ENCODE measurements around the gene LAMA3. TPM values are rescaled to one million over a fixed set of nuclear protein-coding genes. Genes with fewer than 3 reads are reported as not detected.

The LAMA3 gene
- total and polyA plus RNA-seq, 10 of the 15 experiments (the other 5 are each of a cell fraction or from before 2014, with no cell fraction given) = 0.37 to 6.5 (median 5.4) TPM

DNA sequence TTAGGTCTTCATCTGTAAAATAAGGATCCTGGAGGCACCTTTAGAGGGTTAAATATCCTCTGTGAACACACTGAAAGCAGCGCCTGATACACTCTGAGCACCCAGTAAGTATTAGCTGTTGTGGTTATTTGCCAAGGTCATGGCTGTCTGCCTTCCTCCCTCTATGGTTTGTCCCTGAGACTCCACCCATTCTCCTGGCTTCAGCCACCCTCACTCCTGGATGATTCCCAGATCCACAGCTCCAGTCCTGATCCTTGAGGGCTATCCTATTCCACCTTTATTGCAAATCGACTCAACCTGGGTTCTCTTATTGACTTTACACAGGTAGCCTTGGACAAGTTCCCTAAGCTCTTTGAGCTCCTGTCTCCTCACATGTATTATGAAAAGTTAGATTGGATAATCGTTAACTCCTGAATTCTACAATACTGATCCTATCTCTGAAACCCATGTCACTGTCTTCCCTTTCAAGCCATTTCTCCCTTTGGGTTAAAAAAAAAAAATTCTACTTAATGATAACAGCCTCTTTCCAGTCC lies 162.3 kb downstream of the LAMA3 start (continued):
- TF ChIP-seq, protein P1, sequence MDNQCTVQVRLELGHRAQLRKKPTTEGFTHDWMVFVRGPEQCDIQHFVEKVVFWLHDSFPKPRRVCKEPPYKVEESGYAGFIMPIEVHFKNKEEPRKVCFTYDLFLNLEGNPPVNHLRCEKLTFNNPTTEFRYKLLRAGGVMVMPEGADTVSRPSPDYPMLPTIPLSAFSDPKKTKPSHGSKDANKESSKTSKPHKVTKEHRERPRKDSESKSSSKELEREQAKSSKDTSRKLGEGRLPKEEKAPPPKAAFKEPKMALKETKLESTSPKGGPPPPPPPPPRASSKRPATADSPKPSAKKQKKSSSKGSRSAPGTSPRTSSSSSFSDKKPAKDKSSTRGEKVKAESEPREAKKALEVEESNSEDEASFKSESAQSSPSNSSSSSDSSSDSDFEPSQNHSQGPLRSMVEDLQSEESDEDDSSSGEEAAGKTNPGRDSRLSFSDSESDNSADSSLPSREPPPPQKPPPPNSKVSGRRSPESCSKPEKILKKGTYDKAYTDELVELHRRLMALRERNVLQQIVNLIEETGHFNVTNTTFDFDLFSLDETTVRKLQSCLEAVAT (IDR thresholded peaks at IDR 0.05) = no peak
- TF ChIP-seq, protein P2, sequence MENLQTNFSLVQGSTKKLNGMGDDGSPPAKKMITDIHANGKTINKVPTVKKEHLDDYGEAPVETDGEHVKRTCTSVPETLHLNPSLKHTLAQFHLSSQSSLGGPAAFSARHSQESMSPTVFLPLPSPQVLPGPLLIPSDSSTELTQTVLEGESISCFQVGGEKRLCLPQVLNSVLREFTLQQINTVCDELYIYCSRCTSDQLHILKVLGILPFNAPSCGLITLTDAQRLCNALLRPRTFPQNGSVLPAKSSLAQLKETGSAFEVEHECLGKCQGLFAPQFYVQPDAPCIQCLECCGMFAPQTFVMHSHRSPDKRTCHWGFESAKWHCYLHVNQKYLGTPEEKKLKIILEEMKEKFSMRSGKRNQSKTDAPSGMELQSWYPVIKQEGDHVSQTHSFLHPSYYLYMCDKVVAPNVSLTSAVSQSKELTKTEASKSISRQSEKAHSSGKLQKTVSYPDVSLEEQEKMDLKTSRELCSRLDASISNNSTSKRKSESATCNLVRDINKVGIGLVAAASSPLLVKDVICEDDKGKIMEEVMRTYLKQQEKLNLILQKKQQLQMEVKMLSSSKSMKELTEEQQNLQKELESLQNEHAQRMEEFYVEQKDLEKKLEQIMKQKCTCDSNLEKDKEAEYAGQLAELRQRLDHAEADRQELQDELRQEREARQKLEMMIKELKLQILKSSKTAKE (IDR thresholded peaks at IDR 0.05; ENCODE audit: low read depth, poor library complexity, severe bottlenecking) = no peak
- TF ChIP-seq NR2C1 (IDR thresholded peaks at IDR 0.05) (no peak), ZNF622 (IDR thresholded peaks at IDR 0.05) (no peak), ZNF217 (IDR thresholded peaks at IDR 0.05) (no peak), NFXL1 (IDR thresholded peaks at IDR 0.05; ENCODE audit: borderline replicate concordance) (no peak), POLR2AphosphoS2 (IDR thresholded peaks at IDR 0.05; ENCODE audit: low read depth, low read length) (no peak)

DNA sequence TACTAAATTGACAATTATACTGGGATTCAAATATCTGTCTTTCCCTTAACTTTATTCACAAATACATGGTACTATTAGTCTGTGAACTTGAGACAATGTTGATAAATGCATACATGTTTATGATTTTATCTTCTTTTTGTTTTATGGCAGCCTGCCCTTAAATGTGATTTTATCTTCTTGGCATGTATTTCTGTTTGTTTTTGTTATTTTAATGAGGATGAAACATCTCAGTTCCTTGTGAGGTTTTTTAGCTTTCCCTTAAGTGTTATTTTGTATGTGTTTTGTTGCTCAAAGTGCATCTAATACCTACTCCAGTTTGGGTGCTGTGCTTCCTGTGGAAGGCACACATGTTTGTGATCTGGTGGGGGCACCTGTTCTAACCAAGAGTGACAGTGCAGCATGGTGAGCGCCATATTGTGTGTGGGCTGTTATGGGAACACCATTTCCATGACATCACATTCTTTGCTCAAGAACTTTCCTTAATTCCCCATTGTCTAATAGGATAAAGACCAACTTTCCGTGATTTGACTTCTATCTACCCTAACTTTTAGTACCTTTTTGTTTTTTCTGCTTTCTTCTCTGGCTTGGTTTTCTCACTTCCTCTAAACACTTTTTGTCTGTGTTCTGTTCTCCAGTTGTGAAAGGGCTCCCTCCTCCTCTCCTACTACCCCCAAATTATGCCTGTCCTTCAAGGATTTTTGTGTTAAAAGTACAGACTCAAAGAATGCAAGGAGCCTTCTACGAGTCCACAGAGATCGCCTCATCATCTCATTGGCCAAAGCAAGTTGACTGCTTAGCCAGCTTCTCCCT lies 163.2 kb downstream of the LAMA3 start:
- POLR2A ChIA-PET = no interaction called here
- Histone ChIP-seq H3K27me3 (replicated peaks in 1 of 2; ENCODE audit: control insufficient read depth in 2 of 2, insufficient read depth in 2 of 2, low read length in 1 of 2) (no peaks in the 10 kb centered on the region), H3K9ac (ENCODE audit: control insufficient read depth, insufficient read depth, low read length) (no peak overlapping the region), H3K4me1 (ENCODE audit: control insufficient read depth, insufficient read depth, low read length) (peaks cover 5% of the 10 kb centered on the region; the same call in 1 of the 2 replicates), H3K27ac (ENCODE audit: control insufficient read depth, insufficient read depth) (no peak overlapping the region), H3K36me3 (ENCODE audit: control insufficient read depth in 2 of 2, insufficient read depth in 2 of 2, low read length in 1 of 2) (no peaks in the 10 kb centered on the region), H3K79me2 (ENCODE audit: control insufficient read depth, insufficient read depth, low read length) (no peaks in the 10 kb centered on the region), H2AFZ (ENCODE audit: control insufficient read depth, low read depth, low read length) (no peak overlapping the region), H3K4me2 (ENCODE audit: control insufficient read depth, insufficient read depth) (peak overlapping the region; percentile 26; the same call in 1 of the 2 replicates), H3K9me3 (replicated peaks; ENCODE audit: control insufficient read depth, insufficient read depth, low read length) (no peaks in the 10 kb centered on the region), H4K20me1 (ENCODE audit: control insufficient read depth, insufficient read depth) (no peaks in the 10 kb centered on the region), H3K4me3 (no peak overlapping the region)
- DNase-seq (ENCODE audit: low read depth, low spot score) (no peak), FAIRE-seq (peak; percentile 83), ATAC-seq (peak; percentile 58)
- RAD21 ChIA-PET (ENCODE audit: unreplicated experiment) = no interaction called here
- SMC1A ChIA-PET (ENCODE audit: uncharacterized antibody, unreplicated experiment) = no interaction called here
- WGBS (ENCODE audit: insufficient coverage, insufficient replicate concordance, low lambda C conversion rate, missing lambda C conversion rate) = 44% methylated on average over 4 of the region's 4 CpGs
- CTCF ChIA-PET = no interaction called here
- intact Hi-C loops (cut with micrococcal nuclease; ENCODE audit: unreplicated experiment) = no loop called here
- in situ Hi-C loops (cut with MboI) = no loop called here
- BruUV-seq (replicated peaks) = no TSS peak
- TF ChIP-seq IKZF2 (IDR thresholded peaks at IDR 0.05) = peak in 1 of 2 experiments; percentile 31; a peak in 1 of 4 replicates
- TF ChIP-seq SRF (IDR thresholded peaks at IDR 0.05; ENCODE audit: low read depth in 2 of 2, low read length in 2 of 2) = no peak
- no peak for TF ChIP-seq MEF2B (IDR thresholded peaks at IDR 0.05; ENCODE audit: partially characterized antibody, poor library complexity, severe bottlenecking)
- TF ChIP-seq FOS (IDR thresholded peaks at IDR 0.05; ENCODE audit: borderline replicate concordance, extremely low read depth, insufficient read length) = no peak
- no peak for TF ChIP-seq NFXL1 (IDR thresholded peaks at IDR 0.05; ENCODE audit: borderline replicate concordance)
- TF ChIP-seq EGR1 (IDR thresholded peaks at IDR 0.05; ENCODE audit: borderline replicate concordance in 1 of 2, low read depth in 2 of 2, low read length in 2 of 2) = no peak
- TF ChIP-seq, protein P3, sequence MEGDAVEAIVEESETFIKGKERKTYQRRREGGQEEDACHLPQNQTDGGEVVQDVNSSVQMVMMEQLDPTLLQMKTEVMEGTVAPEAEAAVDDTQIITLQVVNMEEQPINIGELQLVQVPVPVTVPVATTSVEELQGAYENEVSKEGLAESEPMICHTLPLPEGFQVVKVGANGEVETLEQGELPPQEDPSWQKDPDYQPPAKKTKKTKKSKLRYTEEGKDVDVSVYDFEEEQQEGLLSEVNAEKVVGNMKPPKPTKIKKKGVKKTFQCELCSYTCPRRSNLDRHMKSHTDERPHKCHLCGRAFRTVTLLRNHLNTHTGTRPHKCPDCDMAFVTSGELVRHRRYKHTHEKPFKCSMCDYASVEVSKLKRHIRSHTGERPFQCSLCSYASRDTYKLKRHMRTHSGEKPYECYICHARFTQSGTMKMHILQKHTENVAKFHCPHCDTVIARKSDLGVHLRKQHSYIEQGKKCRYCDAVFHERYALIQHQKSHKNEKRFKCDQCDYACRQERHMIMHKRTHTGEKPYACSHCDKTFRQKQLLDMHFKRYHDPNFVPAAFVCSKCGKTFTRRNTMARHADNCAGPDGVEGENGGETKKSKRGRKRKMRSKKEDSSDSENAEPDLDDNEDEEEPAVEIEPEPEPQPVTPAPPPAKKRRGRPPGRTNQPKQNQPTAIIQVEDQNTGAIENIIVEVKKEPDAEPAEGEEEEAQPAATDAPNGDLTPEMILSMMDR (IDR thresholded peaks at IDR 0.05 in 2 of 3, conservative IDR thresholded peaks at IDR 0.05 in 1 of 3; ENCODE audit: control insufficient read depth in 2 of 3, extremely low read depth in 1 of 3, insufficient read depth in 1 of 3, low read depth in 3 of 3, low read length in 3 of 3) = no peak
- TF ChIP-seq, protein P4, sequence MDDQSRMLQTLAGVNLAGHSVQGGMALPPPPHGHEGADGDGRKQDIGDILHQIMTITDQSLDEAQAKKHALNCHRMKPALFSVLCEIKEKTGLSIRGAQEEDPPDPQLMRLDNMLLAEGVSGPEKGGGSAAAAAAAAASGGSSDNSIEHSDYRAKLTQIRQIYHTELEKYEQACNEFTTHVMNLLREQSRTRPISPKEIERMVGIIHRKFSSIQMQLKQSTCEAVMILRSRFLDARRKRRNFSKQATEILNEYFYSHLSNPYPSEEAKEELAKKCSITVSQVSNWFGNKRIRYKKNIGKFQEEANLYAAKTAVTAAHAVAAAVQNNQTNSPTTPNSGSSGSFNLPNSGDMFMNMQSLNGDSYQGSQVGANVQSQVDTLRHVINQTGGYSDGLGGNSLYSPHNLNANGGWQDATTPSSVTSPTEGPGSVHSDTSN (IDR thresholded peaks at IDR 0.05; ENCODE audit: insufficient replicate concordance, low read depth, low read length) = no peak

All from GM12878 (cell line).